ENCODE results near the gene ABHD4.
"Not testable (repeated sequence)": the region's sequence is repeated elsewhere in the genome, so short reads cannot be mapped to it uniquely, and the experiment has no call there.

ABHD4 gene

DNA sequence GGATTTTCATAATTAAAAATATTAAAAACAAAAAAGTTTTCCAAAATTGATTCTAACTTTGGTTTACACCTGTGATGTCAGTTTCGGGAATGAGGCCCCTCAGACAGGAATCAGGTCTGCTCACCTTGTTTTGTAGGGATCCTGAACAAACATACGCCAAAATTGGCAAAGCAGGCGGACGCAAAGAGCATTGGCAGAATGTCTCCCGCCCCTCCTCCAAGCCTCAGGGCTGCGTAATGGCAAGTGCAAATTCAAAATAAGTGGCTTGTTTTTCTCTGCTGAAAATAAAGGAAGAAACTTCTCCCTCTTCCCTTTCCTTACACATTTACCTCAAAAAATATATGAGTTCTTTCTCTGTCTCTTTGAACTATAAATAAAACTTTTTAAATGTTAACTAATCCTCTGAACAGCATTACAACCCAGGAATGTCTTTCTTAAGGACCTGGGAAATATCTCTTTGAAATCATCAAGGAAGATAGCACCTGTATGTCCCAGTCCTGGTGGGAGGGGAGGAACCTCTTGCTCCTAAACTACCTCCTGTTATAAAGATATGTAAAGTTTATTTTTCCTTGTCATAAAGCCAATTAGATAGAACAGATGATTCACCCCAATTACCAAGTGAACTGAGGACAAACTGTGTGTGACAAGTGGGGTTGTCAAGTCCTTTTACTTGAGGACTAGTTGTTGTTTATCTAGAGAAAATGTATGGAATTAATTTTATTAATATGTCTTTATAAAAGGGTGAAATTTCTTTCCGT, 29.6 kb downstream of the ABHD4 start:
- DNase-seq (ENCODE audit: low read depth), result no peak

DNA sequence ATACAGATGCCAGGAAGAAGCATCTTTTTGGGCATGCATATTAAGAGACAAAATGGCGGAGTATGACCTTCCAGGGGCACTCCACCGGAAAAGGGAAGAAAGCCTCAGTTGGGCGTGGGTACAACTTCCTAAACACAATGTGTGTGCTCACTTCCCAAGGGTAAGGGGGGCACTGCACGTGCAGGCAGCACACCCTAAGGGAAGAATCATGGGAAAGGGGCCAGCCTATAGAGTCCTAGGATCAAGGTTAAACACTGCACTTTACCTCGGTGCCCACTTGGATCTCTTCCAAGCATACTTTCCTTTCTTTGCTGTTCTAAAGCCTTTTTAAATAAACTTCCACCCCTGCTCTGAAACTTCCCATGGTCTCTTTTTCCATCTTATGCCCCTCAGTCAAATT, 31.3 kb downstream of the ABHD4 start:
- no peak for DNase-seq (ENCODE audit: low read depth)

DNA sequence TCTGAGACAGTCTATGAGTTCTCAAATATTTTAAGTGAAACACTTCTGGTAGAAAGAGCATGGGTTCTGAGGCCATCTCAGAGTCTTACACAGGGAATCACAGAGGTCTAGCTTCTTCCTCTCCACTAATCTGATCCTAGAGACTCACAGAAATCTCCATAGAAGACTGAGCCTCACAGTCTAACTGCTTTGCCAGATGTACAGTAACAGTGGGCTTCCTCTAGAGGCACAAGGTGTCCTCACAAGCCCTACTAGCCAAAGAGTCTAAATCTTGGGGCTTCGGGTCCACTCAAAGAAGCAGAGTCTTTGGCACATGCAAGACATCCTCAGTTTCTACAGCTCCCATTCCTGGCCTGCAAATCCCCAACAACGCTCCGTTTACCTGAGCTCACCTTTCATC, 32.0 kb downstream of the ABHD4 start:
- no peak for DNase-seq (ENCODE audit: low read depth)

DNA sequence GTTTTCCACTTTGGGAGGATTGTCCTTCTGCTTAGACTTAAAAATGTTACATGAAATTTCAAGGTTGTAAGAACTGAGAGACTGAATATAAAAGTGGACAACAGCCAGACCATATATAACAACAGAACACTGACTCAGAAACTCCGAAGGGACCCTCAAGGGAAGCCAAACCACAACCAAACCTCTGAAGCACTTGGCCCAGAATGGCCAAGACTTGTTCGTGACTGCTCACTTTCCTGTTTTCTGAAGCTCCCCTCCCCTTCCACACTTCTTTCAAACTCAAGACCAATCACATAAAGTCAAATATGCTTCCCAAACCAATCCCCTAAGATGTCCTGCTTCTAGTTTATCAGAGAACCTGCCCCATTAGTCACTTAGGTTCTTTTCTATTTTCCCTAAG, 32.4 kb downstream of the ABHD4 start:
- DNase-seq (ENCODE audit: low read depth), result no peak

DNA sequence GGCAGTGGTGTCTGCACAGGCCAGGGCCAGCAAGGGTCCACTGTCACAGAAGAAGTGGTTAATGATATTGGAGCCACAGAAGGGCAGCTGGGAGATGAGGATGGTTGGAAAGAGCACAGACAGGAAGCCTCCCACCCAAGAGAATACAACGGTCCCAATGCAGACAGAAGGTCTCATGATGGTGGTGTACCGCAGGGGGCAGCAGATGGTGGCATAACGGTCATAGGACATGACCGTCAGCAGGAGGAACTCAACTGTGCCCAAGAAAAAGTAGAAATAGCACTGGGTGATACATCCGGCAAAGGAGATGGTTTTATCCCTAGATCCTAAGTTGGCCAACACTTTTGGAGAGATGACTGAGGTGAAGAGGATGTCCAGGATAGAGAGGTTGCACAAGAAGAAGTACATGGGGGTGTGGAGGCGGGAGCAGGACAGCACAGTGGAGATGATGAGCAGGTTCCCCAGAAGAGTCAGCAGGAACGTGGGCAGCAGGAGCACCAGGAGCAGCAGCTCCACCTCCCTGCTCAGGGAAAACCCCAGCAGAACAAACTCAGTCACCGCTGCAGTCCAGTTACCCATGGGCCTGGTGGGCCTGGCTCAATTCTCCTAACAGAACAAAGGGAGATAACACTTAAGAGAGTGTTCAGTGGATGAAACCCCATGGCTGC, 36.3 kb downstream of the ABHD4 start:
- DNase-seq (ENCODE audit: low read depth), result no peak

DNA sequence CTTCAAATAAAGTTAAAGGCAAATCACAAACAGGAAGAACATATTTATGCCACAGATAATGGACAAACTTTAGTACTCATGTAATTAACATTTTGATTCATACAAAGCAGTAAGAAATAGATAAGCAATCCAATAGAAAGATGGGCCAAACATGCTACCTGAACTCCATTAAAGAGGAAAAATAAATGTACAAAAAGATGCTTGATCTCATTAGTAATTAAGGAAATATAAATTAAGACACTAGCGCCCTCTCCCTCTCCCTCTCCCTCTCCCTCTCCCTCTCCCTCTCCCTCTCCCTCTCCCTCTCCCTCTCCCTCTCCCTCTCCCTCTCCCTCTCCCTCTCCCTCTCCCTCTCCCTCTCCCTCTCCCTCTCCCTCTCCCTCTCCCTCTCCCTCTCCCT, 37.9 kb downstream of the ABHD4 start:
- DNase-seq (ENCODE audit: low read depth), result not testable (repeated sequence)

DNA sequence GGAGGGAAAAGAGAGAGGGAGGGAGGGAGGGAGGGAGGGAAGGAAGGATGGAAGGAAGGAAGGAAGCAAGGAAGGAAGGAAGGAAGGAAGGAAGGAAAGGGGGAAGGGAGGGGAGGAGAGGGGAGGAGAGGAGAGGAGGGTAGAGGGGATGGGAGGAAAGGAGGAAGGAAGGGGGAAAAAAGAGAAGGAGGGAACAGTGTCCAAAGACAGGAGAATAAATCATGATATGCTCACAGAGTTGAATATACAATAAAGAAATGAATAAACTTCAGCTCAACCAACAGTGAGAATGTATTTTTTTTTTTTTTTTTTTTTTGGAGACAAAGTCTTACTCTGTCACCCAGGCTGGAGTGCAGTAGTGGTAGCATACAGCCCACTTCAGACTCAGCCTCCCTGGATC, 42.1 kb downstream of the ABHD4 start:
- no peak for DNase-seq (ENCODE audit: low read depth)

DNA sequence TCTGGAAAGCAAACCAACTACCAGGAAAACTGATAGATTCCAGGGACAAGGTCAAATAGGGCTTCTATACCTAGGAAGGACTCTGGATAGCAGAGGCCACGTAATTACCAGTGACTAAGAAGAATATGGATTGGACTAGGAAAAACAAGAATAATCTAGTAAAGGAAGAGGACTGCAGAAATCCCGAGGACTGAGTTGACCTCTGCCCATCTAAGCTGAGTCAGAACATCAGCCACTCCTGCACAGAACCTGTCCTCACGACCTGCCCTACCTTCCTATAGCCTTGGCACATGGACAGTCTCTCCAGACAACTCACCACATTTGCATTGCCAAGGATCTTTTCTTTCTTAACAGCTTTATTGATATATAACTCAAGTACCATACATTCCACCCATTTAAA, 43.7 kb downstream of the ABHD4 start:
- DNase-seq (ENCODE audit: low read depth), result no peak

DNA sequence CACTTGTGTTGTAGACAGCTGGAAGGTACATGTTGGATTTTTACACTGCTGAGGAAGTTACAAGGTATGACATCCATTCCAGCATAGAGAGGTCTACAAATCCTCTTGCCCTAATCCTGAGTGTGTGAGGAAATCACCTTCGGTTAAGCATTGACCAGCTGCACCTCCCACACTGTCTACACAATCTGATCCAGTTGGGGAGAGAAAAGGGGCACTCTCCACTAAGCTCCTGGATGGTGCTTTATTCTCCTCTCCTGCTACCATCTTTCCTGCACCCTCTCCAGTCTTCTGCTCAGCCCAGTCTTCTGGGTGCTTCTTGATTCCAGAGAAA, 46.2 kb downstream of the ABHD4 start, which contains the start of gene OR6J1:
Gene OR6J1 (minus strand): TSS at position 48 of the 331 bp plus-strand sequence. CDS start 9,541 bp downstream, outside the sequence.
- DNase-seq (ENCODE audit: low read depth), result no peak

DNA sequence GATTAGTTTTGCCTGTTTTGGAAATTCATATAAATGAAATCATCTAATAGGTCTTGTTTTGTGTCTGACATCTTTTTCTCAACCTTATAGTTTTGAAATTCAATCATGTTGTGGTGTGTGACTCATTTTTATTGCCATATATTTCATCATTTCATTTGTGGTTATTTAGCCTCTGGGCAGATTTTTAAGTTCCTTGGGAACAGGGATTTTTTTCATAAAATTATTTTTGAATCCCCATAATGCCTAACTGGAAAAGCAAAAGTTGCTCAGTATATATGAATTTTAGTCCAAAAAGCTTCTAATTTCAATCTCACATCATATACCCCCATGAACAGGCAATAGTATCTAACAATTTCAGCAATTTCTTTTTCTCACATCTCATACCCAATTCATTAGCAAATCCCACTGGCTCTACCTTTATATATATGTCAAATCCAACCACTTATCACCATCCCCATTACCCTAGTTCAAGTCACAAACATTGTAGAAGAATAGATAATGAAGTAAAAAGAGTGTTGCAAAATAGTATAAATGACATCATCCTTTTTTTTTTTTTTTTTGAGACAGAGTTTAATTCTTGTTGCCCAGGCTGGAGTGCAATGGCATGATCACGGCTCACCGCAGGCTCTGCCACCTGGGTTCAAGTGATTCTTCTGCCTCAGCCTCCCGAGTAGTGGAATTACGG, 48.6 kb downstream of the ABHD4 start:
- DNase-seq (ENCODE audit: low read depth), result no peak

DNA sequence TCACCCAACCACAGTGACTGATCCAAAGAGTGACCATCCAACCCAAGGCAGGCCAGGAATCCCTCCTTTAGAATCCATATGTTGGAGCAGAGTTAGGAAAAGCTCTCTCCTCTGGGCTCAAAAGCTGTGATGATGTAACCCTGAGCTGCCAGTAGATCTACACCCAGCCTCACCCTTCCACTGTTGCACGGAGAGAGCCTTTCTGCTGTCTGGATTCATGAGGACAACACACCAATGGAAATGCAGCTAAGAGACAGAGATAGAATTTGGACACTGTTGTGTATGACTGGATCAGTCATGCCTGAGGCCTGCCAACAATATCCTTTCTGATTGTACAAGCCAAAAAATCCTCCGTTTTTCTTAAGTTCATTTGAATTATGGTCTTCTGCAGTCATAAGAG, 50.4 kb downstream of the ABHD4 start:
- no peak for DNase-seq (ENCODE audit: low read depth)

DNA sequence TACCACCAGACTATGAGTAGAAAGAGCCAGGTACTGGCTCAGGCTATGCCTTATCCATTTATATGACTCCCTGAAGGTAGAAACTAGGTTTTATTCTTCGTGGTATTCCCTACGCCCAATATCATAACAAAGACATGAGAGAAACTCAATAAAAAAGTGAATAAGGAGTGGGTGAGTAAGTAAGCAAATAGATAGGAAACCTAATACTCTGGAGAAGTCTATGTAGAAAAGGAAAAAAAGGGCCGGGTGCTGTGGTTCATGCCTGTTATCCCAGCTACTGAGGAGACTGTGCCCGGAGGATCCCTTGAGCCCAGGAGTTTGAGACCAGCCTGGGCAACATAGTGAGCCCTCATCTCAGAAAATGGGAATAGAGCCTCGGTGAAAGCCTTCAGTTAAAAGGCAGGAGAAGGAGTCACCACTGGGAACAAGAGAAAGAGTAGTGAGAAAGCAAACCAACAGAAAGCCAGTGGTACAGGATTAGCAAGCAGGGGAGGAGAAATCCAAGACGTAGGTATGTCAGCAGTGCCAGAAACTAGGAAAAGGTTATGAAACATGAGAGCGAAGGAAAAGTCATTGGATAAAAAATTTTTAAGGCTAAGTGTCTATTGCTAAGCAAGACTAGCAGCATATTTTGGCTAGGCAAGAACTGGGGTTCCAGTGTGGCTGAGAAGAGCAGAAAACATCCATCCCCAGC, 52.1 kb downstream of the ABHD4 start:
- DNase-seq (ENCODE audit: low read depth), result no peak

DNA sequence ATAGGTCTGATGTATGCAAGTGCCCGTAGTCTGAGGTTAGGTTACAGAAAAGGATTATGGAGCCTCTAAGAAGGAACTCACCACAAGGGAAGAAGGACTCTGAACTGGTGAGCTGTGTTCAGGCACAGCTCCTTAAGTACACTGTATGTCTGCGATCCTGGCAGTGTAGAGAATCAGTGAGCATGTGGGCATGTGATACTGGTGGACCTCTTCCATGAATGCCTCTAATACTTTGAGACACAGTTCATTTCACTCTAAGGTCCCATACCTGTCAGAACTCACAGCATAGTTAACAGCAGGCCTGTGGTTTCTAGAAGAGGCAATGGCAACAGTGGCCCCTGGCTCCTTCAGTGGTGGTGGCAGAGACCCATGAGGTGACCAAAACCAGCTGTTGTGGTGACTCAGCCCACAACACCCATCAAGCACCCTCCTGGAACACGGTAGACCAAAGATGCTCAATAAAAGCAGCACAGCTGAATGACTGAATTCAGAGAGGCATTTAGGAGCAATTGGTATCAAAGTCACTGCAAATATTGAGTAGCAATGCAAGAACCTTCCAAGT, 52.9 kb downstream of the ABHD4 start:
- no peak for DNase-seq (ENCODE audit: low read depth)

DNA sequence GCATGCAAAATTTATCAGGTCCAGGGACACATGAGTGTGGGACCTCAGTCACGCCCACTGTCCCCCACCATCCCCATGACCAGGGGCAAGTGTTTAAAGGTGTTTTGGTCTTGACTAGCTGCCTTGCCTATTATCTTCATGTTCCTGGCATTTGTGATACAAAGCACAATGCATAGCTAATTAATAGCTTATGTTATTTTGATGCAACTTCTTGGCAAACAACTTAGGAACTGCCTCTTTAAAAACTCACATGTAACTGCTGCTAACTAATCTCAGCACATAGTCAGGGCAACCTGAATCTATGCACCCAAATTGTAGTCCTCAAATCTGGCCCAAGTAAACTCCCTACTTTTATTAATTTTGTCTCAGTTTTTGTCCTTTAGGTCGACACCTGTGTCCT, 53.5 kb downstream of the ABHD4 start:
- no peak for DNase-seq (ENCODE audit: low read depth)

DNA sequence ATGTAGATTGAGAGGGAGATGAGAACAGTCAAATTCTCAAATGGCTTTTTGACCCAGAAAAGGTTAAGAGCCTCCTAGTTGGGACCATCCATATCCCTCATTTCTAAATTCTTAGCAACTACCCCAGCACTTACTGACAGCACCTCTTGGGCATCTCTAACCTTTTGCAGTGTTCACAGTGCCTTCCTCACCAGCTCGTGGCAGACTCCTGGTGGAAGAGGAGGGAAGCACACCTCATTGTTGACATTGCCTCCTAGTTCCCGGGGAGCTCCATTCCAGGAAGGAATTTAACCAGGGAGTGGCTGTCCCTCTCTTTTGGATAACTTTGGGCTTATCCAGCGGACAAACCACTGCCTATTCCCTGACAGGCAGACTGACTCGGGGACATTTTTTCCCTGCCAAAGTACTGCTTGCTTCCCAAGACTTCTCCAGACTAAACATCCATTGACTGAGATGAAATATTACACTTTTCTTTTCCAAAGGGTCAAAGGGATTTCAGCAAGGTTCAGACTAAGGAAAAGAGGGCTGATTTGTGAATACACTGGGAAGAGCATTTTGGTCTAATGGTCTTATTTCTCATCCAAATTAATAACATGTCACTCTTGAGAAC, 55.0 kb downstream of the ABHD4 start:
- peak; percentile 11 for DNase-seq (ENCODE audit: low read depth)

DNA sequence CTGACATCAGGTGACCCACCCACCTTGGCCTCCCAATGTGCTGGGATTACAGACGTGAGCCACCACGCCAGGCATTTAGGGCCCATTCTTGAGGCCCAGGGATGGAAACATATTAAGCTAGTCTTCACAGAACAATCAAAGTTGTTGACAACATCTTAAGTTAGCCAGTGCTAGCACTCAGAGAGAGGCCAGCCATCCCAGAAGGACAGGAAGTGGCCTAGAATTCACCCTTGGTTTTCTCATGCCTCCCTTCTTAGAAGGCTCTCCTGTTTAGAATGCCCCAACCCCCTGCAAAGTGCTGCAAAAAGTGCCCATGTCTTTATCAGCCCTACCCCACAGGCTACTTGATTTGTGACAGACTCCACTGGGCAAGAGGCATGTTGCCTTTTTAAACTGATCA, 58.1 kb downstream of the ABHD4 start:
- DNase-seq (ENCODE audit: low read depth), result no peak

DNA sequence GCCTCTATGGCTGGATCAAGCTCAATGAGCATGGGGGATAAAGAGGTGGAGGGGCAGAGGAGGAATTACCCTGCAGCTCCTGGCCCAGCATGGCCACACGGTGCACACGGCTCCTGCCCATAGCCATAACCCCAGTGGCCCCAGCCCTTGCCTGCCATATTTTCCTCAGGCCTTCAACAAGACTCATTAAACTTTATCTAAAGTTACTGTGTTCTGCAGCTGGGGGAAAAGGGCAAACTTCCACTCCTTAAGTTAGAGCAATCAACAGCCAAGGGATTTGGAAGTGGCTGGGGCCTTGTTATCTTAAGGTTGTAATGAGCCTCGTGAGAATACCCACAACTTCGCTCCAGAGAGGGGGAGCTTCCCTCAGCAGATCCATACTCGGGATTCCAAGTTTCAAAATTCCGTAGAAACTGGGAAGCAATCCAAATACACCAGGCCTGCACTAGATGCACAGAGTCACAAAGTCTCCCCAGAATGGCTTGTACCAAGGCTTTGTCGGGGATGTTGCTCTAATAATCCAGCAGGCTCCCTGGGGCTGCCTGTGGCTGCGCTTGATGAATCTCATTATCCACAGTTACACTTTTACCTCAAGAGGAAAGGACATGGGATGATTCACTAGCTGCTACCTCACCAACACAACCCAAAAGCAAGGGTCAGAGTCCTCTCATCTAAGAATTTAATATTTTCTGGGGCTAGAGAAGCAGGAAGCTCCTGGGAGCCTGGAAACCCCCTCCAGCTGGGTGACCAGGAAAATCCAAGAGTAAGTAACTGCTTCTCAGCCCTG, 59.0 kb downstream of the ABHD4 start:
- no peak for DNase-seq (ENCODE audit: low read depth)

DNA sequence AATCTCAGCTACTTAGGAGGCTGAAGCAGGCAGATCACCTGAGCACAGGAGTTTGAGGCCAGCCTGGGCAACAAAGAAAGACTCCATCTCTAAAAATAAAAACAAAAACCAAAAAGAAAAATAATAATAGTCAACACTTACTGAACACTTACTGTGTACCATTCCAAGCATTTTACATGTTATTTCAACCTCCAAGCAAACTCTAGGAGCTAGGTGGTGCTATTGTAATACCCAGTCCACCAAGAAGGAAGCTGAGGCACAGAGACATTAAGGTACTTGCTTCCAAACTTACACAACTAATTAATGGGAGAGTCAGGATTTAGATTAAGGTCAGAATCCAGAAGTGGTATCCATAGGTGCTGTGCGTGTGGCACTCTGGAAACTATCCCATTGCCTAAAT, 59.8 kb downstream of the ABHD4 start:
- no peak for DNase-seq (ENCODE audit: low read depth)

DNA sequence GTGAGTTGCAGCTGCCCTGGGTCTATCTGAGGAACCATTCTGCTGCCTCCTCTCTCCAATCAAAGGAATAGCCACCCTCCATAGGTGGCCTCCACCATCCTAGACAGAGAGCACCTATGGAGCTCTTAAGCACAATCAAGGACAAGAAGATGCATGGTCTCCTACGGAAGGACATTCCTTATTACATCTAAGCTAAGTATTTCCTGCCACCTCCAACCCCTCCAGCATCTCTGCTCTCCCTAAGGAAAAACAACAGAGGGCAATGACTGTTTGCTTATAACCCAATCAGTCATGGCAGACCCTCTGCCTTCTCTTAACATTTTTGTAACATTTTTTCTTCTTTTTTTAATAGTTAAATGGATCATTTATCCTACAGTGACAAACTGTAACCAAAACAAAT, 60.8 kb downstream of the ABHD4 start:
- DNase-seq (ENCODE audit: low read depth), result no peak

DNA sequence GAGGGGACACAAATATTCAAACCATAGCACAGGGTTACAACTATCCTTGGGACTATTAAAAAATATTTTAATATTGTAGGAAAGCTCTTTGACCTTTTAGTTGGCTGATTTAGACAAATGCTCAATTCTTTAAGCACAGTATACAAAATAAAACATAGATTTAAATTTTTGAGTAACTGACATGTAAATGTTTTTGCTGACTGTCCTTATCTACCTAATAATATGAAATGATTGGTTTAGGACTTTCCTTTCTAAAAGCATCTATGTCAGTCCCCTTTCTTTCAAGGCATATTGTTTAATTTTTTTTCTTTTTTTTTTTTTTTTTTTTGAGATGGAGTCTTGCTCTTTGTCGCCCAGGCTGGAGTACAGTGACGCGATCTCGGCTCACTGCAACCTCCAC, 62.6 kb downstream of the ABHD4 start:
- DNase-seq (ENCODE audit: low read depth), result no peak
